ENCODE results near the gene GEMIN2.

- no peak for TF ChIP-seq EZH2 (IDR thresholded peaks at IDR 0.05)
- TF ChIP-seq POLR2AphosphoS5 (IDR thresholded peaks at IDR 0.05; ENCODE audit: borderline replicate concordance, low read depth, low read length) = no peak
- TF ChIP-seq FOXP2 (optimal IDR thresholded peaks at IDR 0.05; ENCODE audit: control extremely low read depth, extremely low read length, insufficient read depth) = no peak
These were observed 43.0 kb upstream of the GEMIN2 start for GRCh38 chr14:39071096-39071495.
